Calu3 (cell line): ENCODE measurements around the gene ZNF783. TPM values are rescaled to one million over a fixed set of nuclear protein-coding genes. Genes with fewer than 3 reads are reported as not detected.
"Not testable (repeated sequence)": the region's sequence is repeated elsewhere in the genome, so short reads cannot be mapped to it uniquely, and the experiment has no call there.

ENCODE experiments used
- BruUV-seq: library from RNA; stranded (reverse); fragments of 400-500 nt; replicated peaks from 2 replicates; lab custom pipeline; 2021; lab: Mats Ljungman, UMichigan
- CTCF ChIA-PET: fragments of 300-600 bp; sonication (Branson Sonifier 250); formaldehyde crosslinking; loops from one replicate; lab custom pipeline; 2022; ENCODE audit warnings: antibody characterized with exemption; lab: Charles Lee
- DNase-seq: peaks from one replicate; pipeline ENCODE4 v3.0.0; 2022
- H3K27ac Mint-ChIP-seq: one replicate; pipeline ENCODE4 v1.8.0; 2022; ENCODE audit warnings: mixed read lengths; ENCODE audit not compliant: unreplicated experiment
- H3K27me3 Mint-ChIP-seq: one replicate; pipeline ENCODE4 v1.8.0; 2022; ENCODE audit warnings: mixed read lengths; ENCODE audit not compliant: unreplicated experiment
- H3K36me3 Mint-ChIP-seq: one replicate; pipeline ENCODE4 v1.8.0; 2022; ENCODE audit warnings: mild to moderate bottlenecking, moderate library complexity, mixed read lengths; ENCODE audit not compliant: insufficient read depth, unreplicated experiment
- H3K4me1 Mint-ChIP-seq: one replicate; pipeline ENCODE4 v1.8.0; 2022; ENCODE audit warnings: mild to moderate bottlenecking, low read depth, mixed read lengths; ENCODE audit not compliant: unreplicated experiment
- H3K4me3 Mint-ChIP-seq: one replicate; pipeline ENCODE4 v1.8.0; 2022; ENCODE audit warnings: mild to moderate bottlenecking, low read depth, moderate library complexity, mixed read lengths; ENCODE audit not compliant: unreplicated experiment
- H3K9me3 Mint-ChIP-seq: one replicate; pipeline ENCODE4 v1.8.0; 2022; ENCODE audit warnings: low read depth, mixed read lengths; ENCODE audit not compliant: unreplicated experiment
- CTCF ChIP-seq: fragments of 200-600 bp; IDR thresholded peaks from one replicate; pipeline ENCODE4 v1.8.0; 2022; ENCODE audit warnings: antibody characterized with exemption; ENCODE audit not compliant: unreplicated experiment
- intact Hi-C: fragments of 100-400 bp; cut with micrococcal nuclease; formaldehyde crosslinking; loops from one replicate; pipeline ENCODE4 v1.10.0; 2022; ENCODE audit not compliant: unreplicated experiment
- total RNA-seq: library from RNA; stranded (reverse); gene quantifications from 2 replicates; pipeline ENCODE4 v1.2.3, GENCODE V29; 2022

The ZNF783 gene
- total RNA-seq, 1 experiment from 2014 or later: 17.8 TPM

- Mint-ChIP-seq H3K4me3 (no peak overlapping the region), H3K36me3 (no peaks in the 10 kb centered on the region), H3K9me3 (no peaks in the 10 kb centered on the region), H3K27ac (no peak overlapping the region), H3K27me3 (peaks cover 61% of the 10 kb centered on the region), H3K4me1 (no peaks in the 10 kb centered on the region)
- BruUV-seq: no TSS peak
- DNase-seq: no peak
- intact Hi-C loops: no loop called here
- CTCF ChIA-PET: no interaction called here
- TF ChIP-seq CTCF: no peak
These were observed 56.1 kb downstream of the ZNF783 start for GRCh38 chr7:149317986-149318672.

- no TSS peak for BruUV-seq
- Mint-ChIP-seq H3K27me3 (peaks cover 55% of the 10 kb centered on the region), H3K4me3 (no peak overlapping the region), H3K36me3 (no peaks in the 10 kb centered on the region), H3K27ac (no peak overlapping the region), H3K4me1 (no peaks in the 10 kb centered on the region), H3K9me3 (no peaks in the 10 kb centered on the region)
- intact Hi-C loops: no loop called here
- no peak for TF ChIP-seq CTCF
- DNase-seq: no peak
- CTCF ChIA-PET: interaction anchor here (0.7 kb wide), 1 partner anchor 9 kb away, joined by 3 read pairs; no protein-coding TSS in a partner anchor
These were observed 57.4 kb downstream of the ZNF783 start for GRCh38 chr7:149319376-149319775.

- peaks cover 4% of the 10 kb centered on the region for H3K9me3 Mint-ChIP-seq
- intact Hi-C loops: no loop called here
- no peaks in the 10 kb centered on the region for H3K36me3 Mint-ChIP-seq
- no peak overlapping the region for H3K4me3 Mint-ChIP-seq
- no peaks in the 10 kb centered on the region for H3K4me1 Mint-ChIP-seq
- no peak for DNase-seq
- no peak overlapping the region for H3K27ac Mint-ChIP-seq
- TF ChIP-seq CTCF: no peak
- BruUV-seq: no TSS peak
- H3K27me3 Mint-ChIP-seq: peaks cover 44% of the 10 kb centered on the region
- CTCF ChIA-PET: interaction anchor here (0.7 kb wide), 1 partner anchor 10 kb away, joined by 3 read pairs; no protein-coding TSS in a partner anchor
These were observed 58.5 kb downstream of the ZNF783 start for GRCh38 chr7:149320313-149321124.

GRCh38 chr7:149321125-149321905 lies 59.3 kb downstream of the ZNF783 start:
- CTCF ChIA-PET, DNase-seq, H3K27ac Mint-ChIP-seq, intact Hi-C loops, BruUV-seq, H3K4me1 Mint-ChIP-seq, H3K36me3 Mint-ChIP-seq, H3K9me3 Mint-ChIP-seq, H3K4me3 Mint-ChIP-seq: not testable (repeated sequence)
- H3K27me3 Mint-ChIP-seq: peaks cover 36% of the 10 kb centered on the region
